ENCODE measurements around the gene RAB11FIP5.

Gene RAB11FIP5

DNA sequence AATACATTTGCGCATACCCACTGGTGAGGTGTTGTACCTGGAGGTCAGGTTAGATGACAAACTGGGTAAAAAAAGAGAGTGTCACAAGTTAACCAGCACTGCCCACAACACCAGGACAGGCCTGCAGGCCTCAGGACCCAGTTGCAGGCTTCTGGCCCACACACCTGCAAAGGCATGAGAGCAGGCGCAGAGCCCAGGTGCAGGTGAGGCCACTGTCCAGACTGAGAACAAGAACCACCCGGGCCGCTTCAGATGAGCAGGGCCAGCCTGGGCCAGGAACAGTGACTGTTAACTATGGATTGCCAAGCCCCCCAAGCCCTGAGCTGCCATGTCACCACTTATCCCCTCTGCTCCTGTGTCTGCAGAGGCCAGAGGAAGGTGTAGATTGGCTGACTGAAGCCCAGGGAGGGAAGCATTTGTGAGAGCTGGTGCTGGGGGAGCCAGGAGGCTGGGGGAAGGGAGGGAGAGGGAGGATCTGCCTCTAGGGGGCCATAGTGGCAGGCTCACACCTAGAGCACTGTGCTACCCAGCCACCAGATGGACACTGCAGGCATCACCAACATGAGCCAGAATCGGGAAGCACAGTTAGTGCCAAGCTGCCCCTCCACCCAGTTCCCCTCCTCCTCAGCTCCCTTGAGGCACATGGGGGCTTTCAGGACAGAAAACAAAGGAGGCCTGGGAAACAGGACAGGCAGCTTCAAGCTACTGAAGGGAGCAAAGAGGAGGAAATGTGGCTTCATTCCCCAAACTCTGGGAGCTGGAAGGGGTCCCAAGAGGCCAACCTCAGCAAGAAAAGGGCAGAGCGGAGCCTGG, 76.6 kb downstream of the RAB11FIP5 start:
- no peak for DNase-seq (ENCODE audit: low read depth in 2 of 3, low spot score in 1 of 3)

DNA sequence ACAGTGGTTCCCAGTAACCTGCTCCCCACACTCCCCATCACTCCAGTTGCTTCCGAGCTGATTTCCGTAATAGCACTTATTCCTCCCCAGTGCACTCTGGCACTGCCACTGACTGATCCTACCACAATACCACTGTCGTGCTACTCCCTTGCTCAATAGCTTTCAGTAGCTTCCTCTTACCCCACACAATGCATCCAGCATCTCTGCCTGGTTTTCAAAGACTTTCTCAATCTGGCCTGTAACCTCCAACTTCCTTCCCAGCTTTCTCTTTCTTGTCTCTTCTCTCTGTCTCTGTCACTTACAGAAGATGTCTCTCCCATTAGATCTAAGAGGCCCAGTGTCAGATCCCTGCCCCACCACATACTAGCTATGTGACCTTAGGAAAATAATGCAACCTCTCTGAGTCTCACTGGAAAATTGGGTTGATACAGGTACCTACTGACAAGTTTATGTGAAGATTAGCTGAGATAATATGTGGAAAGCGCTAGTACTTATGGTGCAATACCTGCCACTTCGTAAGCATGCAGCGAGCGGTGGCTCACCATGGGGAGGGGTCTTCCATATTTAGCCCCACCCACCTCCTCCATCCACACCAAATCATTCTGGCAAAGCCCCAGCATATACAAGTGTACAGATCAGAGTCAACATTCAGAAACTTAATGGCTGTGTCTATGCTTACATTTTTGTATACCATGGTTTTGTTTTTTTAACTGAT, 77.9 kb downstream of the RAB11FIP5 start:
- no peak for DNase-seq (ENCODE audit: low read depth in 2 of 3, low spot score in 1 of 3)

DNA sequence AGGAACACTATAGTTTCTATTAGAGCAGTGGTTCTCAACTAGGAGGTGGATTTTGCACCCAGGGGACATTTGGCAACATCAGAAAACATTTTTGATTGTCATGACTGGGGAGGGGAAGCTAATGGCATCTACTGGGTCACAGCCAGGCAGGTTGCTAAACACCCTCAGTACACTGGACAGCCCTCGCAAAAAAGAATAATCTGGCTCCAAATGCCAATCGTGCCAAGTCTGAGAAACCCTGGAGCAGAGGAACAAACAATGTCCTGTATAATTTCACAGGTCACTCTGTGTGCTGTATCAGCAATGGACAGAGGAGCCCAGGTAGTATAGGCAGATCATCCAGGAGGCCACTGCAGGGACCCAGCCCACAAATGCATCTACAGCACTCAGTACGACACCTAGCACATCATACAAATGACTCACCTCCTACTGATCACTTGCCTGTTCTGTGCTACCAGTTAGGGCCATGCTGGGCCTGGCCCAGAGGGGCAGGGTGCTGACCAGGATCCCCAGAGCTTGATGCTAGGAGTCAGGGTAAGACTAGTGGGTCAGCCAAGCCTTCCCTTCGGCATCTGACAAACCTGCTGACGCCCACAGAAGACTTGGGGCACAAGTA, 78.9 kb downstream of the RAB11FIP5 start:
- no peak for DNase-seq (ENCODE audit: low read depth in 2 of 3, low spot score in 1 of 3)

DNA sequence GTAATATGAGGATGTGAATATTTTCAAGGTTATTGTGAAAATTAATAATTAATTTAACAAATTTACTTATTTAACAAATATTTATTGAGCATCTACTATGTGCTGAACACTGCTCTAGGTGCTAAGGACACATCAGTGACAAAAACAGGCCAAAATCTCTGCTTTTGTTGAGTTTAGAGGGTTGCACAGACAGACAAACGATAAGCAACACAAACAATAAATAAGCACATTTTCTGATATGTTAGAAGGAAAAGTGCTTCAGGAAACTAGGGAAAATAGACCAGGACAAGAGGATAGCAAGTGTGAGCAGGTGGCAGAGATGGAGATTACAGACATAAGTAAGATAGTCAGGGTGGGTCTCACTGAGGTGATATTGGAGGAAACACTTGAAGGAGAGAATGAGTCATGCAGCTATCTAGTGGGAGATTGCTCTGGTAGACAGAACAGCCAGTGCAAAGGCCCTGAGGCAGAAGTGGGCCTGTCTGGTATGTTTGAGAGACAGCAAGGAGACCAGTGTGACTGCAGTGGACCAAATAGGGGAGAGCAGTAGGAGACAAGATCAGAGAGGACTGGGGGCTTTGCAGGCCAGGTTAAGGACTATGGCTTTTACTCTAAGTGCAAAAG, 79.5 kb downstream of the RAB11FIP5 start:
- no peak for DNase-seq (ENCODE audit: low read depth in 2 of 3, low spot score in 1 of 3)

- DNase-seq (ENCODE audit: low read depth in 2 of 3, low spot score in 1 of 3): no peak
These were observed 80.0 kb downstream of the RAB11FIP5 start for GRCh38 chr2:73032702-73033097.

- no peak for DNase-seq (ENCODE audit: low read depth in 2 of 3, low spot score in 1 of 3)
These were observed 80.7 kb downstream of the RAB11FIP5 start for GRCh38 chr2:73031725-73032701.

DNA sequence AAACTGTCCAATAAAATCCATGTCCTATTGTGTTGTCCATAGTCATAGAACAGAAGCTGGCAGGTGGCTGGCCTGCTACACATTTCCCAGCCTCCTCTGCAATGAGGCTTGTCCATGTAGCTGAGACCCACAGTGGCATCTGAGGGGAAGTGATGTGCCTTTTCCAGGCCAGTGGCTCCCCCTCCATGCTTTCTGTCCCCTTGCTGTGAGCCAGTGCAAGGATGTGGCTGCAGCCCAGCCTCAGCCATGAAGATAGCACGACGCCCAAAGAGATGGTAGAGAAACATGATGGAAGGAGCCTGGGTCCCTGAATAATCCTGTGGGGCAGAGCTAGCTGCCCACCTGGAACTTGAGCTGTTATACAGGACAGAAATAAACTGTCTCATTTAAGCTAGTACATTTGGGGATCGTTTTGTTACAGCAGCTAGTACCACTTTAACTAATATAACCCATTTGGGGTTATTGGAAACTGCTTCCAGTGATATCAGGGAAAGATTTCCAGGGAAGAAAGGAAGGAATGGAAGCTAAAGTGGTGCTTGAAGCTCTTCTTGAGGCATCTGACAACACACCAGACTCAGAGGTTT, 81.6 kb downstream of the RAB11FIP5 start:
- no peak for DNase-seq (ENCODE audit: low read depth in 2 of 3, low spot score in 1 of 3)

DNA sequence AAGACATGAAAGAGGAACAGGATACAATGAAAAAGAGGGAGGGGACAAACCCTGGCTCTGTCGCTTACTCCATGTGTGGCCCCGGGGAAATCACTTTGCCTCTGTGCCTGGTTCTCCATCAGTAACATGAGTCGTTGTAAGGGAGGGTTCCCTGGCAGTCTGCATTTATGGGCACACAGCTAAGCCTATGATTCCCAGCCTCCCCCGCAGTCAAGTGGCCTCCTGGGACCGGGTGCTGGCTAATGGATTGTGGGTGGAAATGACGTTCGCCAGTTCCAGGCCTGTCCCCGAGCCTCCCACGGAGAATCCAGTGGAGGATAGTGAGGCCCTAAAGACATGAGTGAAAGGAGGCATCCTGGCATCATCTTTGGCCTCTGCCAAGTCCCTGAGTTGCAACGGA, 83.9 kb downstream of the RAB11FIP5 start:
- DNase-seq (ENCODE audit: low read depth in 2 of 3, low spot score in 1 of 3): no peak

DNA sequence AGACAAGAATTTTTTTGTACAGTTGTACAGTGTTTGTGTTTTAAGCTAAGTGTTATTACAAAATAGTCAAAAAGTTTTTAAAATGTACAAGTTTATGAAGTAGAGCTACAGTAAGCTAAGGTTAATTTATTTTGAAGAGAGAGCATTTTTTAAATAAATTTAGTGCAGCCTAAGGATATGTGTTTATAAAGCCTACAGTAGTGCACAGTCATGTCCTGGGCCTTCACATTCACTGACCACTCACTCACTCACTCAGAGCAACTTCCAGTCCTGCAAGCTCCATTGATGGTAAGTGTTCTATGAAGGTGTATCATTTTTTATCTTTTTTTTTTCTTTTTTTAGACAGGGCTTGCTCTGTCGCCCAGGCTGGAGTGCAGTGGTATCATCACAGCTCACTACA, 85.4 kb downstream of the RAB11FIP5 start:
- DNase-seq (ENCODE audit: low read depth in 2 of 3, low spot score in 1 of 3): no peak

GRCh38 chr2:73023497-73023896, 89.3 kb downstream of the RAB11FIP5 start:
- DNase-seq (ENCODE audit: low read depth in 2 of 3, low spot score in 1 of 3): no peak

Measured in stimulated activated CD4-positive, alpha-beta T cell treated with anti-CD3 and anti-CD28 coated beads, Interleukin-12 subunit alpha, Interleukin-12 subunit beta, amount 100 ng/mL, for 48 hours (primary cell).